Parathyroid adenoma (tissue), 2 donors: ENCODE results near the gene CEACAM6.

ENCODE experiments used
- H2AFZ ChIP-seq: fragments of 300-600 bp; sonication (generic); one replicate; pipeline ENCODE4 v1.7.0; 2017; ENCODE audit warnings: antibody characterized with exemption, mild to moderate bottlenecking
- H3K27ac ChIP-seq: fragments of 300-600 bp; sonication (generic); one replicate; pipeline ENCODE4 v1.7.0; 2017
- H3K27me3 ChIP-seq: fragments of 300-600 bp; sonication (generic); one replicate; pipeline ENCODE4 v1.7.0; 2017; ENCODE audit warnings: low read length; ENCODE audit not compliant: control insufficient read depth, insufficient read depth
- H3K36me3 ChIP-seq: fragments of 300-600 bp; sonication (generic); one replicate; pipeline ENCODE4 v1.7.0; 2017; ENCODE audit warnings: low read length; ENCODE audit not compliant: control insufficient read depth, insufficient read depth
- H3K4me1 ChIP-seq: fragments of 300-600 bp; sonication (generic); one replicate; pipeline ENCODE4 v1.7.0; 2017; ENCODE audit warnings: control low read depth
- H3K4me2 ChIP-seq: fragments of 300-600 bp; sonication (generic); one replicate; pipeline ENCODE4 v1.7.0; 2017; ENCODE audit warnings: low read length
- H3K4me3 ChIP-seq: fragments of 300-600 bp; sonication (generic); one replicate; pipeline ENCODE4 v1.7.0; 2017; ENCODE audit warnings: low read depth, low read length
- H3K79me2 ChIP-seq: fragments of 300-600 bp; sonication (generic); one replicate; pipeline ENCODE4 v1.7.0; 2017; ENCODE audit warnings: control low read depth
- H3K9ac ChIP-seq: fragments of 300-600 bp; sonication (generic); one replicate; pipeline ENCODE4 v1.7.0; 2017; ENCODE audit warnings: mild to moderate bottlenecking
- H3K9me3 ChIP-seq: fragments of 300-600 bp; sonication (generic); one replicate; pipeline ENCODE4 v1.7.0; 2017; ENCODE audit warnings: low read length; ENCODE audit not compliant: control insufficient read depth
- CTCF ChIP-seq: fragments of 300-600 bp; sonication (generic); IDR thresholded peaks from one replicate; pipeline ENCODE4 v1.7.0; 2017; ENCODE audit warnings: antibody characterized with exemption, mild to moderate bottlenecking
- donor health status: primary hyperparathyroidism.

The CEACAM6 gene

GRCh38 chr19:41774515-41774980 lies 19.2 kb downstream of the CEACAM6 start:
- no peak overlapping the region for H3K4me3 ChIP-seq
- no peaks in the 10 kb centered on the region for H3K4me1 ChIP-seq
- no peak overlapping the region for H3K27ac ChIP-seq
- H3K79me2 ChIP-seq: no peaks in the 10 kb centered on the region
- no peaks in the 10 kb centered on the region for H3K27me3 ChIP-seq
- TF ChIP-seq CTCF: no peak
- H3K9me3 ChIP-seq: no peaks in the 10 kb centered on the region
- H2AFZ ChIP-seq: no peak overlapping the region
- no peak overlapping the region for H3K4me2 ChIP-seq
- H3K36me3 ChIP-seq: no peaks in the 10 kb centered on the region
- no peak overlapping the region for H3K9ac ChIP-seq

- Histone ChIP-seq H3K36me3 (no peaks in the 10 kb centered on the region), H3K4me2 (no peak overlapping the region), H3K9ac (no peak overlapping the region), H3K79me2 (no peaks in the 10 kb centered on the region), H2AFZ (no peak overlapping the region), H3K4me1 (no peaks in the 10 kb centered on the region), H3K4me3 (no peak overlapping the region), H3K9me3 (no peaks in the 10 kb centered on the region), H3K27ac (no peak overlapping the region), H3K27me3 (no peaks in the 10 kb centered on the region)
- TF ChIP-seq CTCF: no peak
Measured at GRCh38 chr19:41776700-41777099, 21.4 kb downstream of the CEACAM6 start.

GRCh38 chr19:41783612-41784011 lies 28.3 kb downstream of the CEACAM6 start:
- H3K36me3 ChIP-seq: no peaks in the 10 kb centered on the region
- H3K79me2 ChIP-seq: no peaks in the 10 kb centered on the region
- H3K4me3 ChIP-seq: no peak overlapping the region
- H3K4me1 ChIP-seq: peaks cover 5% of the 10 kb centered on the region
- TF ChIP-seq CTCF: no peak
- no peaks in the 10 kb centered on the region for H3K9me3 ChIP-seq
- no peak overlapping the region for H3K27ac ChIP-seq
- H2AFZ ChIP-seq: no peak overlapping the region
- no peak overlapping the region for H3K4me2 ChIP-seq
- no peak overlapping the region for H3K9ac ChIP-seq
- H3K27me3 ChIP-seq: no peaks in the 10 kb centered on the region

GRCh38 chr19:41784312-41784711 lies 29.0 kb downstream of the CEACAM6 start:
- Histone ChIP-seq H2AFZ (no peak overlapping the region), H3K36me3 (no peaks in the 10 kb centered on the region), H3K4me3 (no peak overlapping the region), H3K9me3 (no peaks in the 10 kb centered on the region), H3K27me3 (no peaks in the 10 kb centered on the region), H3K4me1 (peaks cover 5% of the 10 kb centered on the region), H3K27ac (no peak overlapping the region), H3K9ac (no peak overlapping the region), H3K4me2 (no peak overlapping the region), H3K79me2 (no peaks in the 10 kb centered on the region)
- TF ChIP-seq CTCF: no peak

GRCh38 chr19:41784743-41785142 lies 29.4 kb downstream of the CEACAM6 start:
- H3K4me2 ChIP-seq: no peak overlapping the region

More at GRCh38 chr19:41784743-41785142, 29.4 kb downstream of the CEACAM6 start:
- Histone ChIP-seq H3K36me3 (no peaks in the 10 kb centered on the region), H3K79me2 (no peaks in the 10 kb centered on the region), H2AFZ (peak overlapping the region; percentile 10), H3K27ac (no peak overlapping the region), H3K9me3 (no peaks in the 10 kb centered on the region), H3K4me3 (no peak overlapping the region), H3K9ac (no peak overlapping the region), H3K27me3 (no peaks in the 10 kb centered on the region), H3K4me1 (peaks cover 5% of the 10 kb centered on the region)
- TF ChIP-seq CTCF: no peak
